GM10266 (cell line): Measurements from ENCODE around the gene WDR90.
A peak's percentile ranks its signal among the peaks of the same experiment; 100 is the strongest.
"Not testable (repeated sequence)": the region's sequence is repeated elsewhere in the genome, so short reads cannot be mapped to it uniquely, and the experiment has no call there.

Source experiments
- DNase-seq: peaks from one replicate; pipeline ENCODE4 v3.0.0; 2012; ENCODE audit errors: extremely low spot score
- TF ChIP-seq, protein P1 (sequence below): IDR thresholded peaks from 2 replicates; pipeline ENCODE4 v1.5.1; 2012; ENCODE audit warnings: mild to moderate bottlenecking, low read depth; ENCODE audit not compliant: control insufficient read depth, insufficient read depth; ENCODE audit errors: missing control alignments

Gene WDR90

DNA sequence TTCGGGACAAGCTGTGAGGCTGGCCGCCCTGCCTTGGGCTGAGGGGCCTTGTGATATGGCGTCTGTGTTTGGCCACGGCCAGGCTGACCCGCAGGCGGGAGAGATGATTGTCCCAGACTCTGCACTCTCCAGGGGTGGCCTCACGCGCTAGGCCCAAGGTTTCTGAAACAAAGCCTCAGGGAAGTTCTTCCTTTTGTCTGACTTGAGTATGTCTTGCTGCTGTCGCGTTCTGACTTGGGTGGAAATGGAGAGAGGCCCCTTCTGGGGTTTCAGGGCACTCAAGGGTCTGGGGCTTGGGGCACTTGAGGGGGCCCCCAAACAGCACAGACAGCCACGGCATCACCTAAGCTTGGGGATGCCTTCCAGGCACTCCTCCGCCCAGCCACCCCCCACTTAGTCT is 61.9 kb downstream of the WDR90 start:
- TF ChIP-seq, protein P1, sequence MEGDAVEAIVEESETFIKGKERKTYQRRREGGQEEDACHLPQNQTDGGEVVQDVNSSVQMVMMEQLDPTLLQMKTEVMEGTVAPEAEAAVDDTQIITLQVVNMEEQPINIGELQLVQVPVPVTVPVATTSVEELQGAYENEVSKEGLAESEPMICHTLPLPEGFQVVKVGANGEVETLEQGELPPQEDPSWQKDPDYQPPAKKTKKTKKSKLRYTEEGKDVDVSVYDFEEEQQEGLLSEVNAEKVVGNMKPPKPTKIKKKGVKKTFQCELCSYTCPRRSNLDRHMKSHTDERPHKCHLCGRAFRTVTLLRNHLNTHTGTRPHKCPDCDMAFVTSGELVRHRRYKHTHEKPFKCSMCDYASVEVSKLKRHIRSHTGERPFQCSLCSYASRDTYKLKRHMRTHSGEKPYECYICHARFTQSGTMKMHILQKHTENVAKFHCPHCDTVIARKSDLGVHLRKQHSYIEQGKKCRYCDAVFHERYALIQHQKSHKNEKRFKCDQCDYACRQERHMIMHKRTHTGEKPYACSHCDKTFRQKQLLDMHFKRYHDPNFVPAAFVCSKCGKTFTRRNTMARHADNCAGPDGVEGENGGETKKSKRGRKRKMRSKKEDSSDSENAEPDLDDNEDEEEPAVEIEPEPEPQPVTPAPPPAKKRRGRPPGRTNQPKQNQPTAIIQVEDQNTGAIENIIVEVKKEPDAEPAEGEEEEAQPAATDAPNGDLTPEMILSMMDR = no peak
- no peak for DNase-seq

DNA sequence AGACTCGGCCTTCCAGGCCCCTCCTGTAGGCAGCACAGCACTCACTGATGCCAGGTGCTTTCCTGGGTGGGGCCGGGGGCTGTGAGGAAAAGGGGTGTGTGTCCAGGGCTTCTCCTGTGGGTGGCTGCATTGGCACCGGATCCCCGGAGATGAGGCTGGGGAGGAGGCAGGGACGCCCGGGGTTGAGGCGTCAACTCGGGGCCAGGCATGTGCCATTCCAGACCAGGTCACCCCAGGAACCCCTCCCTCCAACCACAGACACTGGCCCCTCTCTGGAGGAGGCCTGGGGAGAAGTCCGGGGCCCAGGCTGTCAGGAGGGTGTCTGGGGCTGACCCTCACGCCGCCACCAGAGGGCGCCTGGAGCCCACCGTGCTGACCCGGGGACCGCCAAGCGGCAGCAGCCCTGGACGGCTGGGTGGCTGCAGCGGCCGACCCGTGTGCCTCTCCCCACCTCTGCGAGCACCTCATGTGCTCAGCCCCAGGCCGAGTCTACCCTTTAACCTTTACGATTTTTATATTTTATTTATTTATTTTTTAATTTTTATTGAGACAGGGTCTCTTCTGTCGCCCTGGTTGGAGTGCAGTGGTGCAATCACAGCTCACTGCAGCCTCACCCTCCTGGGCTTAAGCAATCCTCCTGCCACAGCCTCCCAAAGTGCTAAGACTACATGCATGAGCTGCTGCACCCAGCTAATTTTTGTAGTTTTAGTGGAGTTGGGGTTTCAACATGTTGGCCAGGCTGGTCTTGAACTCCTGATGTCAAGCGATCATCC is 62.6 kb downstream of the WDR90 start:
- DNase-seq = peak; percentile 95
- TF ChIP-seq, protein P1 = peak; percentile 95

DNA sequence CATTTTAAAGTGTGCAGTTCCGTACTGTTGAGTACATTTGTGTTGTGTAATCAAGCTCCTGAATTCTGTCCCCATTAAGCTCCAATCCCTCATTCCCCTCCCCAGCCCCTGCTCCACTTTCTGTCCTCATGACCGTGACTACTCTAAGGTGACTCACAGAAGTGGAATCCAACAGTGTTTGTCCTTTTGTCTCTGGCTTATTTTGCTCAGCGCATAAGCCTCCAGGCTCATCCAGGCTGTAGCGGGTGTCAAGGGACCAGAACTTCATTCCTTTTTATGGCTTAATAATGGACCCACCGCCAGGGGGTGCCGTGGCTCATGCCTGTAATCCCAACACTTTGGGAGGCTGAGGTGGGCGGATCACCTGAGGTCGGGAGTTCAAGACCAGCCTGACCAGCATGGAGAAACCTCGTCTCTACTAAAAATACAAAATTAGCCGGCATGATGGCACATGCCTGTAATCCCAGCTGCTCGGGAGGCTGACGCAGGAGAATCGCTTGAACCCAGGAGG is 63.6 kb downstream of the WDR90 start:
- DNase-seq = not testable (repeated sequence)

DNA sequence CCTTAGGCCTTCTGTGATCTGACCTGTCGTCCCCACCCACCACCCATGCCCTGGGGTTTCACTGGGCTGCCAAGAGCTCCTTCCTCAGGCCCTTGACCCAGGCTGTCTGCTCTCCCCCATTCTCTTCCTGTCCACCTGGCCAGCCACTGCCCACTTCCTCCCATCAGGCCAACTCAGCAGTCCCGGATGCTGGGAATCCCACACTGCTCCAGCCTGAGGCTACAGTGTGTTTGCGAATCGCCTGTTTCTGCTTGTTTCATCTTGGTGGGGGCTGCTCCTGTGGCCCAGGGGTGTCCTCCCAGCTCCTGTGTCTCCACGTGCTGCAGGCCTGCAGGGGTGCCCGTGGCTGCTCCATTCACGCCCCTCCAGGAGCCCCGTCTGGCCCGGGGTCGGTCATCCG is 64.9 kb downstream of the WDR90 start:
- DNase-seq = no peak
- TF ChIP-seq, protein P1 = no peak

More for the DNA sequence above, 63.6 kb downstream of the WDR90 start:
- TF ChIP-seq, protein P1 = peak; percentile 38

DNA sequence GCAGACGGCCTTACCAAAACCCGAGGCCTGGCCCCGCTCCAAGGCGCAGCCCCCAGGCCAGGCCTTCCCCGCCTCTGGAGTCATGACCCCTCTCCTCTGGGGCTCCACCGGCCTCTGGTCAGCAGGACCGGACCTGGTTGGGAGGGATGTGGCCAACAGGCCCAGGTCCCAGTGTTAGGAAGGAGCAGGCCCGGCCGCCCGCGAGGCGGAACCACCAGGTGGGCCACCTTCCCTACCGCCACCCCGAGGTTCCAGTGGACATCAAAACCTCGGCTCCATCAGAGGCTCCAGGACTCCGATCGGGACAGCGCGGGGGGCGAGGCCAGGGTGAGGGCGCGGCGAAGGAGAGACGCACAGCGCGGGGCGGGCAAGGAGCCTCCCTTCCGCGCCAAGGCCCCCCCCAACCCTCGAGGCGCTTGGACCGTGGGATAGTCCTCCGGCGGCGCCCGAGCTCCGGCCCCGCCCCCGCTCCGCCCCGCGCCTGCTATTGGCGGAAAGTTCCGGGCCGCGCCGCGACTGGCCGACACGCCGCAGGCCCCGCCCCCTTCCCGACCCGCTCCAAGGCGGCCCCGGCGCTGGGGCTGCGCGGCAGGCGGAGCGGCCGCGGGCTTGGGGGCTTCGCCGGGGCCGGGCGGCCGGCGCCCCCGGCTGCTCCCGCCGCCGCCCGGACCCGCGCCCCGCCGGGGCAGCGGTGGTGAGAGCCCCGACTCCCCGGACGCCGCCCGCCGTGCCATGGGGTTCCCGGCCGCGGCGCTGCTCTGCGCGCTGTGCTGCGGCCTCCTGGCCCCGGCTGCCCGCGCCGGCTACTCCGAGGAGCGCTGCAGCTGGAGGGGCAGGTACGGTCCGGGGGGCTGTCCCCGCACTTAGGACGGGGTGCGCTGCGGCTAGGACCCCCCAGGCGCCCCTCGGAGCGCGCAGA is 65.7 kb downstream of the WDR90 start, which contains the start of gene METRN:
TSS of gene METRN (plus strand) at position 561 of the 919 bp plus-strand sequence. CDS start at position 733, 172 bp downstream.
- peak; percentile 98 for DNase-seq
- TF ChIP-seq, protein P1 = no peak

DNA sequence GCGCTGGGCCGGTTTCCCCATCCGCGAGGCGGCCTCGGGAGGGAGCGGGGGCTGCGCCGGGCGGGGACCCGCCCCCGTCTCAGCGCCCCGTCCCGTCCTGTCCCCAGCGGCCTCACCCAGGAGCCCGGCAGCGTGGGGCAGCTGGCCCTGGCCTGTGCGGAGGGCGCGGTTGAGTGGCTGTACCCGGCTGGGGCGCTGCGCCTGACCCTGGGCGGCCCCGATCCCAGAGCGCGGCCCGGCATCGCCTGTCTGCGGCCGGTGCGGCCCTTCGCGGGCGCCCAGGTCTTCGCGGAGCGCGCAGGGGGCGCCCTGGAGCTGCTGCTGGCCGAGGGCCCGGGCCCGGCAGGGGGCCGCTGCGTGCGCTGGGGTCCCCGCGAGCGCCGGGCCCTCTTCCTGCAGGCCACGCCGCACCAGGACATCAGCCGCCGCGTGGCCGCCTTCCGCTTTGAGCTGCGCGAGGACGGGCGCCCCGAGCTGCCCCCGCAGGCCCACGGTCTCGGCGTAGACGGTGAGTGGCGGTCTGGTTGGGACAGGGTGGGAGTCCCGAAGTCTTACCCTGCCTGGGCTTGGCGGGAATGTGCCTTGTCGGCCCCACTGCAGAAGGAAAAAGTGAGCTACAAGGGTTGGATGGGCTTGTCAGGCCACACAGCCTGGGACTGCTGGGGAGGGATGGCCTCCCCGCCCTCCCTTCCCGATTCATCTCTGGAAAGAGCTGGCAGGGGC is 66.5 kb downstream of the WDR90 start:
- peak; percentile 72 for DNase-seq
- TF ChIP-seq, protein P1 = no peak
